ENCODE results near the gene ERAS. TPM values are rescaled to one million over a fixed set of nuclear protein-coding genes. Genes with fewer than 3 reads are reported as not detected.

The ERAS gene
- total RNA-seq, 1 donor from 2014 or later: 0.31 TPM

DNA sequence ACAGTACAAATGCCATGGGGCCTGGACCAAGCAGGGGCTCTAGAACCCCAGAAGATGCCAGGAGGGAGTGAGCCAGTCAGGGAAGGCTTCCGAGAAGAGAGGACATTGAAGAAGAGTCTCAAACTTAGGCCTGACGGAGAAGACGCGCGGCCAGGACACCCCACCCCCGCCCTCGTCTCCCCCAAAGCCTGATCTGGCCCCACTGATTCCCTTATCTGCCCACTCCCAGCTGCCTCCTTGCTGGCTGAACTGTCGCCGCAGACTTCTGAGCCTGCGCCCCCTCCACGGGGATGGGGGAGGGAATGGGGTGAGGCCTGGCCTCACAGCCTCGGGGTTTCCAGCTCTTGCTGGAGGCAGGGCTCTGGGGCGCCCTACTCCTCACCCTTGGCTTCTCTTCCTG, 43.5 kb upstream of the ERAS start:
- H3K4me1 Mint-ChIP-seq (ENCODE audit: low read depth): no peaks in the 10 kb centered on the region
- TF ChIP-seq, protein P1, sequence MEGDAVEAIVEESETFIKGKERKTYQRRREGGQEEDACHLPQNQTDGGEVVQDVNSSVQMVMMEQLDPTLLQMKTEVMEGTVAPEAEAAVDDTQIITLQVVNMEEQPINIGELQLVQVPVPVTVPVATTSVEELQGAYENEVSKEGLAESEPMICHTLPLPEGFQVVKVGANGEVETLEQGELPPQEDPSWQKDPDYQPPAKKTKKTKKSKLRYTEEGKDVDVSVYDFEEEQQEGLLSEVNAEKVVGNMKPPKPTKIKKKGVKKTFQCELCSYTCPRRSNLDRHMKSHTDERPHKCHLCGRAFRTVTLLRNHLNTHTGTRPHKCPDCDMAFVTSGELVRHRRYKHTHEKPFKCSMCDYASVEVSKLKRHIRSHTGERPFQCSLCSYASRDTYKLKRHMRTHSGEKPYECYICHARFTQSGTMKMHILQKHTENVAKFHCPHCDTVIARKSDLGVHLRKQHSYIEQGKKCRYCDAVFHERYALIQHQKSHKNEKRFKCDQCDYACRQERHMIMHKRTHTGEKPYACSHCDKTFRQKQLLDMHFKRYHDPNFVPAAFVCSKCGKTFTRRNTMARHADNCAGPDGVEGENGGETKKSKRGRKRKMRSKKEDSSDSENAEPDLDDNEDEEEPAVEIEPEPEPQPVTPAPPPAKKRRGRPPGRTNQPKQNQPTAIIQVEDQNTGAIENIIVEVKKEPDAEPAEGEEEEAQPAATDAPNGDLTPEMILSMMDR (IDR thresholded peaks at IDR 0.05; ENCODE audit: unreplicated experiment): no peak
- H3K27ac Mint-ChIP-seq: no peak overlapping the region
- H3K36me3 Mint-ChIP-seq (ENCODE audit: insufficient read depth): no peaks in the 10 kb centered on the region
- no peak overlapping the region for H3K4me3 Mint-ChIP-seq (ENCODE audit: low read depth)
- DNase-seq (ENCODE audit: low spot score, unreplicated experiment): no peak
- peaks cover 15% of the 10 kb centered on the region for H3K9me3 Mint-ChIP-seq (ENCODE audit: low read depth)
- H3K27me3 Mint-ChIP-seq: peaks cover 17% of the 10 kb centered on the region

DNA sequence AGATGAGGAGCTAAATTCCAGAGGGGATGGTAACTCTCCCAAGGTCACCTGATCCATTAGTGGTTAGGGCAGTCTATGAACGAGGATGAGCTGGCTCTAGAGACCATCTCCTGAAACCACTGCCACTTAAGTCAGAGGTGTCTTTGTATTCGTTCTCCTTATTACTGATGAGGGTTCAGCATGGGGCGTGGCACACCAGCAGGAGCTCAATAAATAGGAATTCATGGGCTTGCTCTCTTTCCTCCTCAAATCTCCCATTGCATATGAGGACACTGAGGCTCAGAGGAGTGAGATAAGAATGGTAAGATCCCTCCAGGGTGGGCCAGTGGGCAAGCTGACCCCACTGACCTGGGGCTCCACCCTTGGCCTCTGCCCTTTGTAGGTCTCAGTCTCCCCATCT, 41.6 kb upstream of the ERAS start:
- no peak overlapping the region for H3K27ac Mint-ChIP-seq
- peaks cover 15% of the 10 kb centered on the region for H3K9me3 Mint-ChIP-seq (ENCODE audit: low read depth)

DNA sequence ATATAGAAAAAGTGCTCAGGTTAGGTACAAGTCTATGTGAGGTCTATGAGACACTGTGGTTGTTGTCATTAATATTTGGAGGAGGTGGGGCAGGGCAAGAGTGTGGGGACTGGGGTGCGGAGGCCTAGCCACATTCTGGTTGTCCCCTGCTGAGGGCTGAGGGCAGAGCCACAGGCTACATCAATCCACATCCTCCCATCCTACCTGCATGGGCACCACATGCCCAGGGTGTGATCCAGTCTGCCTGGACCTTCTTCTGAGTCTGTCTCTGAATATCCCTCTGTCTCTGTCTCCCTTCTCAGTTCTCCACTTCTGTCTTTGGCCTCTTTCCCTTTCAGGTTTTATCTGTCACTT, 41.1 kb upstream of the ERAS start:
- H3K27me3 Mint-ChIP-seq: peaks cover 19% of the 10 kb centered on the region

More for the DNA sequence above, 41.6 kb upstream of the ERAS start:
- Mint-ChIP-seq H3K36me3 (ENCODE audit: insufficient read depth) (no peaks in the 10 kb centered on the region), H3K27me3 (peaks cover 19% of the 10 kb centered on the region), H3K4me1 (ENCODE audit: low read depth) (no peaks in the 10 kb centered on the region), H3K4me3 (ENCODE audit: low read depth) (no peak overlapping the region)
- DNase-seq (ENCODE audit: low spot score, unreplicated experiment): no peak
- TF ChIP-seq, protein P1 (IDR thresholded peaks at IDR 0.05; ENCODE audit: unreplicated experiment): no peak

DNA sequence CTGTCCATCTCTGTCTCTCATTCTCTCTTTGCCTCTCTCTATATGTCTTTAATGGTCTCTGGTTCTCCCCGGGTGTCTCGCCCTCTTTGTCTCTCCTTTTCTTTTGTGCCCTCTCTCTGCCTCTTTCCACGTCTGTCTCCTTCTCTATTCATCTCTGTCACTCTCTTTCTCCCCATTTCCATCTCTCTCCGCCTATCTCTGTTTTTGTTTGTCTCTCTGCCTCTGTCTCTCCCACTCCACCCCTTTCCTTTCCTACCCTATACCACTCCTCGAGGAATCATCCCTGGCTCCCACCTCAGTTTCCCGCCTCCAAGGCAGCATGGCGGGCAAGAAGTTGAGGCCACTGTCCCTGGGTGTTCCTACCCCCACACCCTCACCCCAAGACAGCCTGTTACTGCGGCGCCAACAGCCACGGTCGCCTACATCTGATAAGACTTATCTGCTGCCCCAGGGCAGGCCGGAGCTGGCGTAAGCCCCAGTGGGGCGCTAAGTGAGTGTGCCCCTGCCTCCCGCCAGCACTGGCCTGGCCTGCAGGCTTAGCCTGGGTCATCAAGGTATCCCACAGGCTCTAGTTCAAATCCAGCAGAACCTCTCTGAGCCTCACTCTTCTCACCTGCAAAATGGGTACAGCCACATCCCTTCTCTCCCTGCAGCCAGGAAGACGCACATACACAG, 40.6 kb upstream of the ERAS start:
- peaks cover 19% of the 10 kb centered on the region for H3K27me3 Mint-ChIP-seq
- peaks cover 15% of the 10 kb centered on the region for H3K9me3 Mint-ChIP-seq (ENCODE audit: low read depth)
- H3K4me1 Mint-ChIP-seq (ENCODE audit: low read depth): no peaks in the 10 kb centered on the region
- TF ChIP-seq, protein P1 (IDR thresholded peaks at IDR 0.05; ENCODE audit: unreplicated experiment): no peak
- no peak overlapping the region for H3K4me3 Mint-ChIP-seq (ENCODE audit: low read depth)
- no peak for DNase-seq (ENCODE audit: low spot score, unreplicated experiment)
- H3K36me3 Mint-ChIP-seq (ENCODE audit: insufficient read depth): no peaks in the 10 kb centered on the region
- no peak overlapping the region for H3K27ac Mint-ChIP-seq

More for the DNA sequence above, 41.1 kb upstream of the ERAS start:
- DNase-seq (ENCODE audit: low spot score, unreplicated experiment): no peak
- peaks cover 15% of the 10 kb centered on the region for H3K9me3 Mint-ChIP-seq (ENCODE audit: low read depth)
- TF ChIP-seq, protein P1 (IDR thresholded peaks at IDR 0.05; ENCODE audit: unreplicated experiment): no peak
- no peaks in the 10 kb centered on the region for H3K4me1 Mint-ChIP-seq (ENCODE audit: low read depth)
- H3K27ac Mint-ChIP-seq: no peak overlapping the region
- no peak overlapping the region for H3K4me3 Mint-ChIP-seq (ENCODE audit: low read depth)
- no peaks in the 10 kb centered on the region for H3K36me3 Mint-ChIP-seq (ENCODE audit: insufficient read depth)

DNA sequence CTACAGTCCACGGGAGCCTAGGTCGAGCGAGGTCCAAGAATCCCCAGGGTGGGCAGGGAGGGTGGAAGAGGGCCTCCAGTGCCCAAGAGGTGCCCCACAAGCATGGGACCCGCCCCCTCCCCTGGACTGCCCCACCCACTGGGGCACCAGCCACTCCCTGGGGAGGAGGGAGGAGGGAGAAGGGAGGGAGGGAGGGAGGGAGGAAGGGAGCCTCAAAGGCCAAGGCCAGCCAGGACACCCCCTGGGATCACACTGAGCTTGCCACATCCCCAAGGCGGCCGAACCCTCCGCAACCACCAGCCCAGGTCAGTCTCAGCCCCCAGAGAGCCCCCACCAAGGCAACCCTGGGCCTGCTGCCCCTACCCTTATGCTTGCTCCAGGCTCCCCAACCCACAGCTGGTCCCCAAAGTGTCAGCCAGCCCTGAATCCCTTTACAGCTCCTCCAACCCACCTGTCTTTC, 39.9 kb upstream of the ERAS start, which contains the start of gene GATA1:
Gene GATA1, plus strand, starts transcription at position 250 of the 460 bp plus-strand sequence. CDS start 4,520 bp downstream, outside the sequence.
- H3K4me3 Mint-ChIP-seq (ENCODE audit: low read depth): no peak within 1 kb of the TSS

More for the DNA sequence above, 39.9 kb upstream of the ERAS start, which contains the start of gene GATA1:
- peaks cover 19% of the 10 kb centered on the region for H3K27me3 Mint-ChIP-seq
- no peaks in the 10 kb centered on the region for H3K36me3 Mint-ChIP-seq (ENCODE audit: insufficient read depth)
- no peak within 1 kb of the TSS for H3K27ac Mint-ChIP-seq
- TF ChIP-seq, protein P1 (IDR thresholded peaks at IDR 0.05; ENCODE audit: unreplicated experiment): no peak
- H3K4me1 Mint-ChIP-seq (ENCODE audit: low read depth): no peaks in the 10 kb centered on the region
- no peak for DNase-seq (ENCODE audit: low spot score, unreplicated experiment)
- peaks cover 15% of the 10 kb centered on the region for H3K9me3 Mint-ChIP-seq (ENCODE audit: low read depth)

All from progenitor cell of endocrine pancreas (in vitro differentiated cells).